GM12878 (cell line): ENCODE measurements around the gene DDX5. TPM values are rescaled to one million over a fixed set of nuclear protein-coding genes. Genes with fewer than 3 reads are reported as not detected.
A peak's percentile ranks its signal among the peaks of the same experiment; 100 is the strongest.

Source experiments
- ATAC-seq: fragments of 200-7000 bp; cut with Tn5 transposase; 3 replicates; pipeline ENCODE4 v1.9.1; 2020; ENCODE audit warnings: mild to moderate bottlenecking, moderate library complexity
- BruUV-seq: library from RNA; stranded (reverse); fragments of 400-500 nt; replicated peaks from 2 replicates; lab custom pipeline; 2021; lab: Mats Ljungman, UMichigan
- CTCF ChIA-PET: fragments of 300-600 bp; sonication (Branson Sonifier 250); formaldehyde crosslinking; extraction: SDS; loops from one replicate; lab custom pipeline; 2021; ENCODE audit warnings: inconsistent platforms; lab: Yijun Ruan, JAX
- POLR2A ChIA-PET: fragments of 350-600 bp; formaldehyde crosslinking; extraction: SDS; loops from one replicate; lab custom pipeline; 2021; ENCODE audit warnings: inconsistent platforms; lab: Charles Lee
- RAD21 ChIA-PET: fragments of 300-600 bp; sonication (Branson Sonifier 250); formaldehyde crosslinking; loops from one replicate; lab custom pipeline; 2023; ENCODE audit warnings: antibody characterized with exemption; ENCODE audit not compliant: unreplicated experiment; lab: Charles Lee
- SMC1A ChIA-PET: fragments of 300-600 bp; sonication (Branson Sonifier 250); formaldehyde crosslinking; loops from one replicate; lab custom pipeline; 2023; ENCODE audit not compliant: unreplicated experiment, uncharacterized antibody; lab: Charles Lee
- DNase-seq: peaks from one replicate; pipeline ENCODE4 v3.0.0-alpha.2; 2011; ENCODE audit warnings: low read depth, low spot score
- FAIRE-seq: peaks from 3 replicates; lab custom pipeline; 2011; peaks lifted over from hg19 to GRCh38; lab: Jason Lieb, UNC
- H2AFZ ChIP-seq: 2 replicates; pipeline ENCODE4 v1.6.0; 2011; ENCODE audit warnings: low read depth, low read length, control low read depth; ENCODE audit not compliant: control insufficient read depth
- H3K27ac ChIP-seq: 2 replicates; pipeline ENCODE4 v1.5.1; 2011; ENCODE audit warnings: control low read depth; ENCODE audit not compliant: control insufficient read depth, insufficient read depth
- H3K27me3 ChIP-seq, 2 experiments: replicated peaks in 1 of 2; 2 replicates each; pipeline versions ENCODE4 v1.6.0 to v1.6.1; 2011; ENCODE audit warnings: low read length in 1 of 2; ENCODE audit not compliant: control insufficient read depth in 2 of 2, insufficient read depth in 2 of 2
- H3K36me3 ChIP-seq, 2 experiments: 2 replicates each; pipeline ENCODE4 v1.5.1; 2011; ENCODE audit warnings: low read length in 1 of 2; ENCODE audit not compliant: control insufficient read depth in 2 of 2, insufficient read depth in 2 of 2
- H3K4me1 ChIP-seq: 2 replicates; pipeline ENCODE4 v1.6.1; 2011; ENCODE audit warnings: mild to moderate bottlenecking, low read length, moderate library complexity, mixed read lengths; ENCODE audit not compliant: control insufficient read depth, insufficient read depth
- H3K4me2 ChIP-seq: 2 replicates; pipeline ENCODE4 v1.6.0; 2011; ENCODE audit warnings: control low read depth; ENCODE audit not compliant: control insufficient read depth, insufficient read depth
- H3K4me3 ChIP-seq: fragments of 200-600 bp; sonication (generic); 2 replicates; pipeline ENCODE4 v1.5.1; 2016
- H3K79me2 ChIP-seq: 2 replicates; pipeline ENCODE4 v1.6.0; 2011; ENCODE audit warnings: low read length; ENCODE audit not compliant: control insufficient read depth, insufficient read depth
- H3K9ac ChIP-seq: 2 replicates; pipeline ENCODE4 v1.8.0; 2011; ENCODE audit warnings: low read length, control low read depth, mixed read lengths; ENCODE audit not compliant: control insufficient read depth, insufficient read depth
- H3K9me3 ChIP-seq: replicated peaks from 3 replicates; pipeline ENCODE4 v1.5.1; 2011; ENCODE audit warnings: mild to moderate bottlenecking, low read length; ENCODE audit not compliant: control insufficient read depth, insufficient read depth
- H4K20me1 ChIP-seq: 2 replicates; pipeline ENCODE4 v1.6.0; 2011; ENCODE audit not compliant: control insufficient read depth, insufficient read depth
- ASH2L ChIP-seq: fragments of 300-600, 200-600 bp; sonication (generic); IDR thresholded peaks from 2 replicates; pipeline ENCODE4 v1.6.1; 2017; ENCODE audit warnings: low read depth, mild to moderate bottlenecking, borderline replicate concordance
- BACH1 ChIP-seq: fragments of 450-650 bp; IDR thresholded peaks from 2 replicates; pipeline ENCODE4 v1.6.1; 2017; ENCODE audit warnings: mild to moderate bottlenecking, borderline replicate concordance
- E2F8 ChIP-seq: fragments of 450-650 bp; IDR thresholded peaks from 2 replicates; pipeline ENCODE4 v1.6.1; 2018; ENCODE audit warnings: mild to moderate bottlenecking, low read depth, moderate library complexity; ENCODE audit not compliant: partially characterized antibody
- EP300 ChIP-seq, 2 experiments: fragments of 150-350 bp in 1 of 2; IDR thresholded peaks; 2 replicates each; pipeline ENCODE4 v1.6.1; 2011 to 2012; ENCODE audit warnings: low read depth in 2 of 2, low read length in 2 of 2, borderline replicate concordance in 1 of 2, improper control_type of control experiment in 1 of 2, inconsistent platforms in 1 of 2; ENCODE audit not compliant: control insufficient read depth in 1 of 2
- EZH2 ChIP-seq: IDR thresholded peaks from 2 replicates; pipeline ENCODE4 v1.6.1; 2012; ENCODE audit warnings: low read depth, mild to moderate bottlenecking, control low read depth, inconsistent platforms, low read length, borderline replicate concordance; ENCODE audit not compliant: control insufficient read depth
- HDGF ChIP-seq: fragments of 450-650 bp; IDR thresholded peaks from 2 replicates; pipeline ENCODE4 v1.6.1; 2016; ENCODE audit warnings: antibody characterized with exemption
- KAT2A ChIP-seq: conservative IDR thresholded peaks from 2 replicates; pipeline ENCODE4 v1.6.1; 2011; ENCODE audit warnings: low read depth, low read length; ENCODE audit not compliant: control insufficient read depth
- MTA3 ChIP-seq: IDR thresholded peaks from 2 replicates; pipeline ENCODE4 v1.6.1; 2012; ENCODE audit warnings: low read length, inconsistent platforms, borderline replicate concordance
- MYC ChIP-seq: IDR thresholded peaks from 2 replicates; pipeline ENCODE4 v1.6.1; 2011; ENCODE audit warnings: mild to moderate bottlenecking, low read length, moderate library complexity, inconsistent platforms; ENCODE audit not compliant: insufficient read depth, insufficient replicate concordance, insufficient read length, severe bottlenecking
- PKNOX1 ChIP-seq: fragments of 450-650 bp; IDR thresholded peaks from 2 replicates; pipeline ENCODE4 v1.6.1; 2016; ENCODE audit warnings: mild to moderate bottlenecking
- PML ChIP-seq: IDR thresholded peaks from 2 replicates; pipeline ENCODE4 v1.6.1; 2012; ENCODE audit warnings: low read length, inconsistent platforms
- POLR2A ChIP-seq: IDR thresholded peaks from 2 replicates; pipeline ENCODE4 v1.6.1; 2011; ENCODE audit warnings: low read depth, mild to moderate bottlenecking, low read length
- ZBTB40 ChIP-seq: fragments of 450-650 bp; IDR thresholded peaks from 2 replicates; pipeline ENCODE4 v1.6.1; 2016; ENCODE audit warnings: mild to moderate bottlenecking, moderate library complexity, borderline replicate concordance
- WGBS: methylation state at CpG from one replicate; pipeline ENCODE4 v1.1.6; 2016; ENCODE audit warnings: low lambda C conversion rate; ENCODE audit not compliant: insufficient replicate concordance, insufficient coverage; ENCODE audit errors: missing lambda C conversion rate; 5-methylcytosine and 5-hydroxymethylcytosine counted together
- in situ Hi-C: fragments of 300-500 bp; cut with MboI; formaldehyde crosslinking; loops from 9 replicates; pipeline ENCODE4 v1.14.3; 2018; ENCODE audit warnings: mixed read lengths
- intact Hi-C: fragments of 100-400 bp; cut with micrococcal nuclease; formaldehyde crosslinking; loops from one replicate; pipeline ENCODE4 v1.14.2; 2022; ENCODE audit not compliant: unreplicated experiment
- polyA plus RNA-seq, 11 experiments: library from polyadenylated mRNA; depleted of rRNA in 4 of 11; unstranded in 6 of 11; stranded (reverse) in 5 of 11; fragments of >200 nt; fragmentation: Nextera tagmentation in 4 of 11; fragmentation: Illumina TruSeq in 1 of 11; extraction: Ambion mirVana in 4 of 11; extraction: Trizol in 1 of 11; gene quantifications; 1 replicate in 1 of 11; 2 replicates in 10 of 11; pipeline versions ENCODE4 v1.2.1 to v1.2.3, GENCODE V29; 2011 to 2016; ENCODE audit warnings: inconsistent platforms in 2 of 11, missing spikeins in 2 of 11, low read depth in 1 of 11
- total RNA-seq, 4 experiments: library from RNA; depleted of rRNA in 3 of 4; stranded (reverse); fragments of >200 nt in 3 of 4; fragmentation: Illumina TruSeq in 1 of 4; extraction: Trizol in 1 of 4; gene quantifications; 2 replicates each; pipeline versions ENCODE4 v1.2.1 to v1.2.3, GENCODE V29; 2013 to 2021

The DDX5 gene
- total and polyA plus RNA-seq, 10 of the 15 experiments (the other 5 are each of a cell fraction or from before 2014, with no cell fraction given) = 257 to 1,423 (median 719) TPM

- H3K79me2 ChIP-seq = 0 out of 2 replicates have a peak, but pooled peaks cover 2% of the 10 kb centered on the region
- H3K27me3 ChIP-seq = no peaks in the 10 kb centered on the region
- in situ Hi-C loops (no loop called here), intact Hi-C loops (no loop called here)
- FAIRE-seq (no peak), ATAC-seq (no peak), DNase-seq (no peak)
- SMC1A ChIA-PET = interaction anchor here (0.6 kb wide), 1 partner anchor 67 kb away, joined by 3 read pairs; no protein-coding TSS in a partner anchor
- no peaks in the 10 kb centered on the region for H3K4me1 ChIP-seq
- H3K9ac ChIP-seq = no peak overlapping the region
- H3K4me3 ChIP-seq = no peak overlapping the region
- CTCF ChIA-PET = interaction anchor here (0.6 to 17.7 kb wide), 2 partner anchors 68 to 100 kb away, joined by 3 to 350 read pairs; no protein-coding TSS in a partner anchor
- no peak overlapping the region for H3K27ac ChIP-seq
- no peak for TF ChIP-seq ASH2L
- TF ChIP-seq EP300 (IDR thresholded peaks at IDR 0.05; ENCODE audit: borderline replicate concordance in 1 of 2, control insufficient read depth in 1 of 2, low read depth in 2 of 2, low read length in 2 of 2) = no peak
- TF ChIP-seq E2F8 = no peak
- TF ChIP-seq PKNOX1 = no peak
- TF ChIP-seq KAT2A = no peak
- TF ChIP-seq ZBTB40 = no peak
- TF ChIP-seq PML = no peak
- no peak for TF ChIP-seq EZH2
- no peak for TF ChIP-seq MTA3
- no peak for TF ChIP-seq BACH1
- TF ChIP-seq POLR2A = no peak
- no peak for TF ChIP-seq HDGF
- TF ChIP-seq MYC = no peak
- no peaks in the 10 kb centered on the region for H3K9me3 ChIP-seq
- H3K4me2 ChIP-seq = no peak overlapping the region
- no peak overlapping the region for H2AFZ ChIP-seq
- peaks cover 0 to 18% of the 10 kb centered on the region in 2 experiments; a peak in 3 of 4 replicates for H3K36me3 ChIP-seq
- POLR2A ChIA-PET = no interaction called here
- BruUV-seq = TSS peak; percentile 8
- H4K20me1 ChIP-seq = no peaks in the 10 kb centered on the region
- 96% methylated on average over 2 of the region's 2 CpGs for WGBS
- RAD21 ChIA-PET = interaction anchor here (9.9 kb wide), 1 partner anchor 68 kb away, joined by 174 read pairs; no protein-coding TSS in a partner anchor
These were observed 17.8 kb downstream of the DDX5 start for GRCh38 chr17:64488301-64488700.
